HEK293 (cell line): Measurements from ENCODE around the gene IGFBP5.

Source experiments
- YY1 ChIP-seq: fragments of 450-650 bp; formaldehyde crosslinking; IDR thresholded peaks from 2 replicates; pipeline ENCODE4 v1.5.1; 2018; ENCODE audit warnings: missing biosample characterization, missing genetic modification characterization
- ZBTB1 ChIP-seq: fragments of 450-650 bp; formaldehyde crosslinking; IDR thresholded peaks from 2 replicates; pipeline ENCODE4 v1.5.1; 2016; ENCODE audit warnings: missing biosample characterization, missing genetic modification characterization
- ZNF274 ChIP-seq, 2 experiments: fragments of 200-500 bp in 1 of 2; fragments of 450-650 bp in 1 of 2; sonication (Bioruptor generic) in 1 of 2; formaldehyde crosslinking in 1 of 2; IDR thresholded peaks; 2 replicates each; pipeline versions ENCODE4 v1.5.1 to v1.6.1; 2014 to 2016; ENCODE audit warnings: borderline replicate concordance in 1 of 2, inconsistent platforms in 1 of 2, low read length in 1 of 2, missing biosample characterization in 1 of 2, missing genetic modification characterization in 1 of 2
- ZNF585B ChIP-seq: fragments of 450-650 bp; formaldehyde crosslinking; IDR thresholded peaks from 2 replicates; pipeline ENCODE4 v1.5.1; 2016; ENCODE audit warnings: missing biosample characterization, missing genetic modification characterization
- TF ChIP-seq, protein P1 (sequence below): fragments of 450-650 bp; formaldehyde crosslinking; IDR thresholded peaks from 2 replicates; pipeline ENCODE4 v1.5.1; 2016; ENCODE audit warnings: missing biosample characterization, missing genetic modification characterization
- TF ChIP-seq, protein P2 (sequence below): fragments of 450-650 bp; formaldehyde crosslinking; IDR thresholded peaks from 2 replicates; pipeline ENCODE4 v1.5.1; 2016; ENCODE audit warnings: missing biosample characterization, missing genetic modification characterization, low read depth
- TF ChIP-seq, protein P3 (sequence below): fragments of 450-650 bp; formaldehyde crosslinking; IDR thresholded peaks from 2 replicates; pipeline ENCODE4 v1.5.1; 2016; ENCODE audit warnings: missing biosample characterization, missing genetic modification characterization

DNA sequence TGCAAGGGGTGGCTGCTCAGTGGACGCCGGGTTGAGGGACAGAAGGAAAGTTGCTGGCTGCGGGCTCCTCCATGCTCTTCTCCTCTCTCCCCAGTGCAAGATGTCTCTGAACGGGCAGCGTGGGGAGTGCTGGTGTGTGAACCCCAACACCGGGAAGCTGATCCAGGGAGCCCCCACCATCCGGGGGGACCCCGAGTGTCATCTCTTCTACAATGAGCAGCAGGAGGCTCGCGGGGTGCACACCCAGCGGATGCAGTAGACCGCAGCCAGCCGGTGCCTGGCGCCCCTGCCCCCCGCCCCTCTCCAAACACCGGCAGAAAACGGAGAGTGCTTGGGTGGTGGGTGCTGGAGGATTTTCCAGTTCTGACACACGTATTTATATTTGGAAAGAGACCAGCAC is 31.5 kb downstream of the IGFBP5 start:
- no peak for TF ChIP-seq ZNF274 (IDR thresholded peaks at IDR 0.05; ENCODE audit: low read length)
- TF ChIP-seq ZNF274 (tag by site-specific recombination; IDR thresholded peaks at IDR 0.05; ENCODE audit: borderline replicate concordance): no peak
- TF ChIP-seq, protein P1, sequence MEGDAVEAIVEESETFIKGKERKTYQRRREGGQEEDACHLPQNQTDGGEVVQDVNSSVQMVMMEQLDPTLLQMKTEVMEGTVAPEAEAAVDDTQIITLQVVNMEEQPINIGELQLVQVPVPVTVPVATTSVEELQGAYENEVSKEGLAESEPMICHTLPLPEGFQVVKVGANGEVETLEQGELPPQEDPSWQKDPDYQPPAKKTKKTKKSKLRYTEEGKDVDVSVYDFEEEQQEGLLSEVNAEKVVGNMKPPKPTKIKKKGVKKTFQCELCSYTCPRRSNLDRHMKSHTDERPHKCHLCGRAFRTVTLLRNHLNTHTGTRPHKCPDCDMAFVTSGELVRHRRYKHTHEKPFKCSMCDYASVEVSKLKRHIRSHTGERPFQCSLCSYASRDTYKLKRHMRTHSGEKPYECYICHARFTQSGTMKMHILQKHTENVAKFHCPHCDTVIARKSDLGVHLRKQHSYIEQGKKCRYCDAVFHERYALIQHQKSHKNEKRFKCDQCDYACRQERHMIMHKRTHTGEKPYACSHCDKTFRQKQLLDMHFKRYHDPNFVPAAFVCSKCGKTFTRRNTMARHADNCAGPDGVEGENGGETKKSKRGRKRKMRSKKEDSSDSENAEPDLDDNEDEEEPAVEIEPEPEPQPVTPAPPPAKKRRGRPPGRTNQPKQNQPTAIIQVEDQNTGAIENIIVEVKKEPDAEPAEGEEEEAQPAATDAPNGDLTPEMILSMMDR (tag by site-specific recombination): no peak
- TF ChIP-seq, protein P2, sequence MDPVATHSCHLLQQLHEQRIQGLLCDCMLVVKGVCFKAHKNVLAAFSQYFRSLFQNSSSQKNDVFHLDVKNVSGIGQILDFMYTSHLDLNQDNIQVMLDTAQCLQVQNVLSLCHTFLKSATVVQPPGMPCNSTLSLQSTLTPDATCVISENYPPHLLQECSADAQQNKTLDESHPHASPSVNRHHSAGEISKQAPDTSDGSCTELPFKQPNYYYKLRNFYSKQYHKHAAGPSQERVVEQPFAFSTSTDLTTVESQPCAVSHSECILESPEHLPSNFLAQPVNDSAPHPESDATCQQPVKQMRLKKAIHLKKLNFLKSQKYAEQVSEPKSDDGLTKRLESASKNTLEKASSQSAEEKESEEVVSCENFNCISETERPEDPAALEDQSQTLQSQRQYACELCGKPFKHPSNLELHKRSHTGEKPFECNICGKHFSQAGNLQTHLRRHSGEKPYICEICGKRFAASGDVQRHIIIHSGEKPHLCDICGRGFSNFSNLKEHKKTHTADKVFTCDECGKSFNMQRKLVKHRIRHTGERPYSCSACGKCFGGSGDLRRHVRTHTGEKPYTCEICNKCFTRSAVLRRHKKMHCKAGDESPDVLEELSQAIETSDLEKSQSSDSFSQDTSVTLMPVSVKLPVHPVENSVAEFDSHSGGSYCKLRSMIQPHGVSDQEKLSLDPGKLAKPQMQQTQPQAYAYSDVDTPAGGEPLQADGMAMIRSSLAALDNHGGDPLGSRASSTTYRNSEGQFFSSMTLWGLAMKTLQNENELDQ: no peak
- TF ChIP-seq ZBTB1 (tag by site-specific recombination): no peak
- TF ChIP-seq, protein P3, sequence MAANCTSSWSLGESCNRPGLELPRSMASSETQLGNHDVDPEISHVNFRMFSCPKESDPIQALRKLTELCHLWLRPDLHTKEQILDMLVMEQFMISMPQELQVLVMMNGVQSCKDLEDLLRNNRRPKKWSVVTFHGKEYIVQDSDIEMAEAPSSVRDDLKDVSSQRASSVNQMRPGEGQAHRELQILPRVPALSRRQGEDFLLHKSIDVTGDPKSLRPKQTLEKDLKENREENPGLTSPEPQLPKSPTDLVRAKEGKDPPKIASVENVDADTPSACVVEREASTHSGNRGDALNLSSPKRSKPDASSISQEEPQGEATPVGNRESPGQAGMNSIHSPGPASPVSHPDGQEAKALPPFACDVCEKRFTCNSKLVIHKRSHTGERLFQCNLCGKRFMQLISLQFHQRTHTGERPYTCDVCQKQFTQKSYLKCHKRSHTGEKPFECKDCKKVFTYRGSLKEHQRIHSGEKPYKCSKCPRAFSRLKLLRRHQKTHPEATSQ (tag by site-specific recombination): no peak
- TF ChIP-seq YY1 (tag by site-specific recombination): no peak
- TF ChIP-seq ZNF585B (tag by site-specific recombination): no peak
